Activated T-cell treated with anti-CD3 and anti-CD28 coated beads for 24 hours (primary cell): ENCODE measurements around the gene ZSCAN29.

Source experiments
- DNase-seq: peaks from one replicate; pipeline ENCODE4 v3.0.0-alpha.2; 2020; ENCODE audit warnings: low read depth

ZSCAN29 gene

DNA sequence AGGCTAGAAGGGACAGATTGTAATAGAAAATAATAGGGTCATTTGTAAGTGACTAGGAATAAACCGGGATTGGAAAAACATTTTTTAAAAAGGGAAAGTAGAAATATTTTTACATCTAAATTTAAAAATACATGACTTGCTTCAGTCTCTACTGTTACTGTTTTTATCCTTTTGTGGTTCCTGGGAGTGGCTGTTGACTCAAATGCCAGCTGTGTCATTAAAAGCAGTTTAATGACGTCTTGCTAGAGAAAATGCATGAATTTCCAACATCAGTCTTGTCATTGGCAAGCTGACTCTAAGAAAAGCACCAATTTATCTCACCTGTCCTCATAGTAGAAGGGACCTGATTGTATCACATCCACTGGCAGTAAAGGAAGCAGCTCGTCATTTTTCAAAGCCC lies 23.7 kb downstream of the ZSCAN29 start:
- no peak for DNase-seq

DNA sequence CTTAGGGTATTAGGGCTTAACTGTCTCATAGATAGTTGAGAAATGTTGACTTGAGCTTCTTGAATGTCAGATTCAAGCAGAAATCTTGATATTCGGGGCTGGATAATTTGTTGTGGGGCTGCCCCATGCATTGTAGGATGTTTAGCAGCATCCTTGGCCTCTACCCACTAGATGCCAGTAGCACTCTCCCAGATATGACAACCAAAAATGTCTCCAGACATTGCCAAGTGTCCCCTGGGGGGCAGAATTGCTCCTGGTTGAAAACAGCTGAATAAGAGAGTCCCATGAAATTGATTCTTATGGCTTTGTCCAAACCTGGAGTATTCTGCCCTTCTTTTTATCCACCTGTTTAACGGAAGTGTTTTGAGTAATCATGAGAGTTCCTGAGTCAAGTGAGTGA lies 24.5 kb downstream of the ZSCAN29 start:
- DNase-seq = no peak

DNA sequence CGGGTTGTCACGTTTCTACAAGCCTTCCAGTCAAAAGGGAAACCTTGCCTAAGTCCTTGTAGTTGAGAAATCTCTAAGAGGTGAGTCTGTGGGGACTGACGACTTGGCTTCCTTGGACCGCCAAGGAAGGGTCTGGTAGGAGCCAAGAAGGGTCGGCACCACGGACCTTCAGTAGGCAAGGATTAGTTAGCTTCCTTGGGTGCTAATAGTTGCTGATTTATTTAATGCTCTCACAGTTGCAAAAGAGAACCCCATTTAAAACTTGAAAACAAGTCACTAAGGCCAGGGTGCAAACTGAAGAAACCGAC lies 40.1 kb downstream of the ZSCAN29 start:
- no peak for DNase-seq

DNA sequence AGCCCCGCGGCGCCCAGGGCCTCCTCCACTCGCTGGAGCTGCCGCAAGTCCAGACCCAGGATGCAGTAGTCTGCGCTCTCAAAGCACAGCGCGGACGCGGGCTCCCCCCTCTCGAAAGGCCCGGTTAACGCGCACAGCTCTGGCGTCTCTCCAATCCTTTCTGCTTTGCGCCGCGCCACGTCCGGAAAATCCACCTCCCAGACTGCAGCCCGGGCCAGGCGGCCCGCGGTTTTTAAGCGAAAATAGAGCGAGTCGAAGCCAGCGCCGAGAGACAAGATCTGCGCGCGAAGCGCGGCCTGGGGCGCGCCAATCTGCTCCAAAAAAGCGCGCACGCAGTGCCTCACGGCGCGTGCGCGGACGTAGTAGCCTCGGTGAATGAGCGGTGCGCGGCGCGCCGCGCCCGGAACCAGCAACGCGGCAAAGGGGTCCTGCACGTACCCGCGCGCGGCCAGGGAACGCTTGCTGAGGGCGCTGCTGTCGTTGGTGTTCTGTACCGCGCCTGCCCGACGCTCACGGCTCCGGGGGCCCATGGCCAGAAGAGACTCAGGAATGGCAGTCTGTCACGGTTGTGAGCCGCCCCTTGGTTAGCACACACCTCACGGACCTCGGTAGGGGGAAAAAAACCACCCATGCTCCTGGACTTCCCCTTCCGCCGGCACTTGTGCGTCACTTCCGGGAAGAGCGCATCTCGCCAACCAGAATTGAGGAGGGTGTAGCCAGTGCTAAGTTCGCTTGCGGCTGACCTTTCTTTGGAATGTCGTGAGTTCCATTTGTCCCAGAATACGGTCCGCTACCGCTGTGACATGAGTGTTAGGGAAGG lies 40.7 kb downstream of the ZSCAN29 start, which contains the start of gene LCMT2:
Gene LCMT2 (minus strand): TSS at position 614 of the 820 bp plus-strand sequence. CDS start 84 bp downstream, at position 530.
- DNase-seq = peak; percentile 88

DNA sequence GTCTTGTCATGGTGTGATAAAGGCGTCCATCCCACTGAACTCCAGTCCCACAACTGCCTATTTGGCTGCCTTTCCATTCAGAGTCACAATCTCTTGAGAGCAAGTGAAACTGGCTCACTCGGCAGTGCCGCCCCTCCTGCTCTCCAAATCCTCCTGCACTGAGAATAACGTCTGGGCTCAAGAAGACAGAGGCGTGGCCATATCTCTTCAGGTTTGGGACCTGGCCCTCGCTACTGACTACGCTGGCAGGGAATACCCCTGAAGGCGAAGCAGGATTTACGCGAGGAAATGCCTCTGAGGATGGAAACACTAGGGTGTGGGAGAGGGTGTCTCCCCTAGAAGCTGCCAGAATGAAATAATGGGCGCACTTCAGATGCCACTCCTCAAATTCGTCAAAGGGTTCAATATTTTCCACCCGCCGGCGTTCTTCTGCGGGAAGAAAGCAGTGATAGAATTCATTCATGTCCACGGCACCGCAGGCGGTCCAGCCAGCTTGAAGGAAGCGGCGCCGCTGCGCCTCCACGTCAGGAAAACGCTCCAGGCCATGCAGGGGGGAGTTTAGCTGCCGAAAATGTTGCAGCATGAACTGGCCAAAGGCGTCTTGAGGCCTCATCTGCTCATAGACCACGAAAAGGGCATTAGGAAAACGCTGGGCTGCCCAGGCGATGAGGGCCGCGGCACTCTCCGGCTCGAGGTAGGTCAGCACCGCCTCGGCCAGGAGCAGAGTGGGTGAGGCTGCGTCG lies 41.5 kb downstream of the ZSCAN29 start:
- DNase-seq = no peak

DNA sequence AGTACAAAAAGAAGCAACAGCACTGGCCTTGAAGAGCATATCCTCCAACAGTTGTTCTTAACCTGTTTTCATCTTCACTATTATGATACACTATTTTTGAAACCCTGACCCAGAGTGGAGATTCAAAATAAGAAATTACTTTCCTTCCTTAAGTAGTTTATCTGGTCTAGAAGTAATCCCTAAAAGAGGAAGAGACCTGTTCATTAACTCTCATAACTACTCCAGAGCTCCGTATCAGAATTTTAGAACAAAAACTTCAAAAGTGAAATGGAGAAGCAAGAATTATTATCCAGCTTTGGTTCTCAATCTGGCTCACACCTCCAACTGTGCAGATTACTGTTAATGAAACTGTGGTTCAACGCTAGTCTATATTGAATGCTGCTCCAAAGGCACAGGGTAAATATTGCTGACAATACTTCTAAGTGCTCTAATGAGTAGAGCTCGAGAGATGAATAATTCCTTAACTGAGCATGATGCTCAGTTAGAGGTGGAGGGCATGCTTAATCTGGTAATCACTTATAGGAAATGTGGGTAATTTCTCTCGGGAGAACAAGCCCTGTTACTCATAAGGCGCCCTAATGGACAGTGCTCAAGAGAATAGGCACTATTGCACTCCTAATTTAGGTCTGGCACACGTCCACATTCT lies 45.7 kb downstream of the ZSCAN29 start:
- no peak for DNase-seq

DNA sequence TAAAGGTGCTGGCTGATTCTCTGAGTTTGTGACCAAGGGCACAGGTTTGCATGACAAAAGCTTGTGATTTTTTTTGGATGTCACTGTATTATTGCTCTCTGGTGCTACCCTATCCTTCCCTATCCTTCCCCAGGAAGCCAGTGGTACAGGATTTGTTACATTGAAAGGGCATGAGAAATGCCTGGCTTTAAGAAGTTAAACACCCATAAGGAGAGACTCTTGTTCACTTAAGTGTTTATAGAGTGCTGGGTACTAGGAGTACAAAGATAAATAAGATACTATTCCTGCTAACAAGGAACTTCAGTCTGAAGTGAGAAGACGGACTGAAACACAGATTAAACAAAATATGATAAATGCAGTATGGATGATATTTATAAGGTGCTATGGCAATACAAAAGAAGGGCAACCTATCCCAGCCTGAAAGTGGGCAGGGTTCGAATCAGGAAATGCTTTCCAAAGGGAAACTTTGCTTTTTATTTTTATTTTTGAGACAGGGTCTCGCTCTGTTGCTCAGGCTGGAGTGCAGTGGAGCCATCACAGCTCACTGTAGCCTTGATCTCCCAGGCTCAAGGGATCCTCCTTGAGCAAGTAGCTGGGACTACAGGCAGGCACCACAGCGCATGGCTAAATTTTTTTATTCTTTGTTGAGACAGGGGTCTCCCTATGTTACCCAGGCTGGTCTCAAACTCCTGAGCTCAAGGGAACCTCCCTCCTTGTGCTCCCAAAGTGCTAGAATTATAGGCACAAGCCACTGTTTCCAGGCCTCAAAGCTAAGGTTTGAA lies 51.7 kb downstream of the ZSCAN29 start:
- no peak for DNase-seq

DNA sequence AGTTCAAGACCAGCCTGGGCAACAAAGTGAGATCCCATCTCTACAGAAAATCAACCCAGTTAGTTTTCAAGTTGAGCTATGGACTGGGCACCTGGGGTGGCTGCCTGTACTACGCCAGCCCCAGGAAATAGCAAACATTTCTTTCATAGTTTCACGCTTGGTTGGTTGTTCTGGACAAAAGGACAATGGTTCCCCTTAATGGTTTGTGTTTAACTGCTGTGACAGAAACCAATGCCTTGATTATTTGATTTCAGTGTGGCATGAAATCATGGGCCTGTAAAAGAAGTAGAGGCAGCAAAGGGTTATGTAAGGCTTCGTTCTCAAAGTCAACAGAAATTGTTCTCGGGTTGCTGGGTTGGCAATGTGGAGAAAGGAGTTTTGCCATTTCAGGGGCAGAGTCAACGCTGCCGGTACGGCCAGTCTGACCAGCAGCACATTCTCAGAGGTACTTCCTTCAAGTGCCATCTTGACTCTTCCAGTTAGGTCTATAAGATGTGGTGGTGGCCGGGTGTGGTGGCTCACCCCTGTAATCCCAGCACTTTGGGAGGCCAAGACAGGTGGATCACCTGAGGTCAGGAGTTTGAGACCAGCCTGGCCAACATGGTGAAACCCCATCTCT lies 53.2 kb downstream of the ZSCAN29 start:
- no peak for DNase-seq

DNA sequence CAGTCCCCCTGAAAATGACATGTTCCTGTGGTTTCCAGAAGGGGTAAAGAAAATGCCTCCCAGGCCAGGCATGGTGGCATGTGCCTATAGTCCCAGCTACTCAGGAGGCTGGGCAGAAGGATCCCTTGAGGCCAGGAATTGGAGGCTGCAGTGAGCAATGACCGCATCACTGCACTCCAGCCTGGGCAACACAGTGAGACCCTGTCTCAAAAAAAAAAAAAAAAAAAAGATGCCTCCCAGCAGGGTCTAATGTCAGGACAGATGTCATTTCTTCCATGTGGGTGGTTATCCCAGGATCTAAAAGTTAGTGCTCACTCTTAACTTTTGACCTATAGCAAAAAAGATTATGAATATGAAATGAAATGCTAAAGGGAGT lies 53.9 kb downstream of the ZSCAN29 start:
- DNase-seq = no peak

DNA sequence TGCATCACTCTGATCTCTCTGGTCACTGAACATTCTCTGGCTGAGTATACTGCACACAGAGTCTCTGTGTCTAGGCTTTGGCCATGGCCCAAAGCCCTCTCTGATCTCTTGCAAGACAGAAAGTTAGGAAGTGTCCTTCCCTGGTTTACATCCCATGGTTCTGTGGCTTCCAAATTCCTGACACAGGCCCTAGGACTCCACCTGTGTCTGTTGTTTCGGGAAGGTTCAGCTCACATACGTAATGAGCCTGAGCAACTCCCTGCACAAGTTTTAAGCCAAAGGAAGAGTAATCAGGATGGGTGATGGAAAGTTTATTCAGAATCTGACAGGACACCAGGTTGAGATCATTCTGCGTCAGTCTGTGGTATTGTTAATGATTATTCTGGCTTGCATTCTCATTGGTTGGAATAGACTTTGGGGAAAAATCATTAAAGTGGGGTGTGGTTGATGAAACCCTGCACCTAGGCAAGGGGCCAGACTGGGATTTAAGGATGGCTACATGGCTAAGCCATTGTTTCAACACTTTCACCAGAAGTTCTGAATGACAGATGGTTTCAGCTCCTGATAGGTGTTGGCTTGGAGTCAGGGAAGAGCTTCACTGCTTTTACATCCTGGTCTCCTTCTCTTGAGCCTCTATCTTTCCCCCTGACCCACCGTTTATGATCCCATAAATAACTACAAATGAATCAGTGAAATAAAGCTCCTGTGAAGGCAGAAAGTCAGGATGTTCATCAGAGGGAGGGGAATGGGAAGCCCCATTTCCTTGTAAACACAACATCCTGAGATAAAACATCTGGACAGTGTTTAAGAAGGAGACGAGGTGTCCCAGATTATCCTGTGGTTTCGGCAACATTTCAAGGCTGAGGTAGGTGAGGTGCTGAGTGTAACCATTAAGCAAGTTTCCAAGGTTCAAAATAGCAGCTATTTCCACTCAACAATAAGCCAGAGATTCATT lies 54.5 kb downstream of the ZSCAN29 start:
- DNase-seq = no peak

DNA sequence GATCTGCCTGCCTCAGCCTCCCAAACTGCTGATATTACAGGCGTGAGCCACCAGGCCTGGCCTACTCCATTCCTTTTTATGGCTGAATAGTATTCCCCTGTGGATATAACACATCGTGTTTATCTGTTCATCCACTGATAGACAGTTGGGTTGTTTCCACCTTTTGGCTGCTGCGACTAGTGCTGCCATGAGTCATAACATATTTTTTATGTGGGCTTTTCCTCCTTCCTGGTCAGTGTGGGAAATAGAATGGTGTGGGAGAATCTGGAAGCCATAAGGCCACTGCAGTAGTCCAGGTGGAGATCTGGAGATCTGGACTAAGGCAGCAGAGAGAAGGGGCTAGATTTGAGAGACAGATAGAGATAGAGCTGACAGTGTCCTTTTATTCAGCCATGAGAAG lies 56.7 kb downstream of the ZSCAN29 start:
- no peak for DNase-seq

DNA sequence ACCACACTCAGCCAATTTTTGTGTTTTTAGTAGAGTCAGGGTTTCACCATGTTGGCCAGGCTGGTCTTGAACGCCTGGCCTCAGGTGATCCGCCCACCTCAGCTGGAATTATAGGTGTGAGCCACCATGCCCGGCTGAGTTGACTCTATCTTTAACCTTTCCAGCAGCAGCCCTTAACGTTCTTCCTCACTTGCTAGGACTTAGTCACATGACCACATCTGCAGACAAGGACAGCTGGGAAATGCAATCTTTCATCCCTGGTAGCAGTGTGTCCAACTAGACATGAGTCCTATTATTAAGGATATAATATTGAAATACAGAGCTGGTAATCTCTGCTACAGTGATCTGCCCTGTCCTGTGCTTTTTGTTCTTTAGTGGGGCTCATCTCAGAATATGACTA lies 58.5 kb downstream of the ZSCAN29 start:
- DNase-seq = no peak
